CD14-positive monocyte (primary cell): ENCODE measurements around the gene CDAN1. TPM values are rescaled to one million over a fixed set of nuclear protein-coding genes. Genes with fewer than 3 reads are reported as not detected.

Source experiments
- DNase-seq, 3 donors: peaks; one replicate each; pipeline ENCODE4 v3.0.0-alpha.2; 2011 to 2022
- H2AFZ ChIP-seq: 2 replicates; pipeline ENCODE4 v1.6.0; 2012; ENCODE audit warnings: mild to moderate bottlenecking, low read depth, low read length, inconsistent platforms; ENCODE audit not compliant: insufficient read depth, poor library complexity, severe bottlenecking
- H3K27ac ChIP-seq, 2 donors: 1 replicate in 1 of 2; 2 replicates in 1 of 2; pipeline ENCODE4 v1.5.1; 2012 to 2013; ENCODE audit warnings: low read length in 2 of 2, control low read depth in 1 of 2, inconsistent platforms in 1 of 2, low read depth in 1 of 2, mild to moderate bottlenecking in 1 of 2
- H3K27me3 ChIP-seq, 2 donors: one replicate each; pipeline versions ENCODE4 v1.6.0 to v1.6.1; 2011 to 2013; ENCODE audit warnings: low read length in 2 of 2; ENCODE audit not compliant: control insufficient read depth in 2 of 2, insufficient read depth in 2 of 2
- H3K36me3 ChIP-seq, 2 donors: replicated peaks in 1 of 2; 1 replicate in 1 of 2; 2 replicates in 1 of 2; pipeline versions ENCODE4 v1.5.1 to v1.6.1; 2012 to 2013; ENCODE audit warnings: low read length in 2 of 2, control low read depth in 1 of 2, inconsistent platforms in 1 of 2, mild to moderate bottlenecking in 1 of 2; ENCODE audit not compliant: insufficient read depth in 2 of 2, control insufficient read depth in 1 of 2
- H3K4me1 ChIP-seq, 2 donors: 1 replicate in 1 of 2; 2 replicates in 1 of 2; pipeline versions ENCODE4 v1.5.1 to v1.6.1; 2012 to 2013; ENCODE audit warnings: low read length in 2 of 2, control low read depth in 1 of 2, inconsistent platforms in 1 of 2, mild to moderate bottlenecking in 1 of 2, moderate library complexity in 1 of 2; ENCODE audit not compliant: insufficient read depth in 2 of 2, control insufficient read depth in 1 of 2
- H3K4me2 ChIP-seq: replicated peaks from 2 replicates; pipeline ENCODE3; 2012; ENCODE audit warnings: low read length, moderate library complexity, mild to moderate bottlenecking; ENCODE audit not compliant: poor library complexity, severe bottlenecking; ENCODE audit errors: extremely low read depth
- H3K4me3 ChIP-seq, 3 experiments: fragments of 200-600 bp in 1 of 3; sonication (generic) in 1 of 3; replicated peaks in 1 of 3; 1 replicate in 2 of 3; 2 replicates in 1 of 3; pipeline ENCODE4 v1.5.1; 2011 to 2013; ENCODE audit warnings: low read length in 3 of 3, mild to moderate bottlenecking in 3 of 3, control low read depth in 2 of 3, low read depth in 2 of 3, inconsistent platforms in 1 of 3, moderate library complexity in 1 of 3
- H3K79me2 ChIP-seq: 2 replicates; pipeline ENCODE4 v1.6.0; 2012; ENCODE audit warnings: mild to moderate bottlenecking, control low read depth, inconsistent platforms, low read length, moderate library complexity; ENCODE audit not compliant: insufficient read depth
- H3K9ac ChIP-seq: 2 replicates; pipeline ENCODE4 v1.6.0; 2017; ENCODE audit warnings: low read length, mild to moderate bottlenecking; ENCODE audit not compliant: insufficient read depth, poor library complexity, severe bottlenecking
- H3K9me3 ChIP-seq, 2 donors: replicated peaks in 1 of 2; 1 replicate in 1 of 2; 2 replicates in 1 of 2; pipeline versions ENCODE4 v1.5.1 to v1.6.1; 2012 to 2013; ENCODE audit warnings: low read length in 2 of 2, control low read depth in 1 of 2; ENCODE audit not compliant: control insufficient read depth in 1 of 2, insufficient read depth in 1 of 2
- H4K20me1 ChIP-seq: 2 replicates; pipeline ENCODE4 v1.6.0; 2012; ENCODE audit warnings: mild to moderate bottlenecking, low read length, control low read depth, moderate library complexity; ENCODE audit not compliant: insufficient read depth
- H3K27ac Mint-ChIP-seq, 7 donors: one replicate each; pipeline ENCODE4 v1.8.0; 2020; ENCODE audit warnings: mild to moderate bottlenecking in 7 of 7, mixed read lengths in 7 of 7, moderate library complexity in 6 of 7, inconsistent platforms in 2 of 7
- H3K27me3 Mint-ChIP-seq, 3 donors: one replicate each; pipeline ENCODE4 v1.8.0; 2021 to 2022; ENCODE audit warnings: low read depth in 3 of 3, mild to moderate bottlenecking in 3 of 3, mixed read lengths in 3 of 3, moderate library complexity in 3 of 3, inconsistent platforms in 1 of 3
- H3K36me3 Mint-ChIP-seq, 2 donors: one replicate each; pipeline ENCODE4 v1.8.0; 2020; ENCODE audit warnings: mixed read lengths in 2 of 2, inconsistent platforms in 1 of 2, mild to moderate bottlenecking in 1 of 2
- H3K4me1 Mint-ChIP-seq: one replicate; pipeline ENCODE4 v1.8.0; 2020; ENCODE audit warnings: mild to moderate bottlenecking, mixed read lengths
- H3K4me3 Mint-ChIP-seq, 2 donors: one replicate each; pipeline ENCODE4 v1.8.0; 2020; ENCODE audit warnings: mild to moderate bottlenecking in 2 of 2, mixed read lengths in 2 of 2, moderate library complexity in 1 of 2
- H3K9me3 Mint-ChIP-seq, 7 donors: one replicate each; pipeline ENCODE4 v1.8.0; 2020 to 2022; ENCODE audit warnings: mixed read lengths in 7 of 7, mild to moderate bottlenecking in 6 of 7, moderate library complexity in 6 of 7, inconsistent platforms in 2 of 7
- WGBS: methylation state at CpG from one replicate; pipeline ENCODE4 v1.1.5; 2013; ENCODE audit warnings: missing lambda C conversion rate; ENCODE audit not compliant: insufficient coverage; 5-methylcytosine and 5-hydroxymethylcytosine counted together
- intact Hi-C, 2 donors: fragments of 100-400 bp; cut with micrococcal nuclease; formaldehyde crosslinking; loops; one replicate each; pipeline versions ENCODE4 v1.15.0 to v1.15.1; 2023
- polyA plus RNA-seq, 3 donors: library from polyadenylated mRNA; depleted of rRNA in 1 of 3; unstranded in 2 of 3; stranded (reverse) in 1 of 3; fragments of 300-500 nt in 2 of 3; fragments of >200 nt in 1 of 3; fragmentation: Illumina TruSeq in 2 of 3; gene quantifications; 1 replicate in 2 of 3; 2 replicates in 1 of 3; pipeline ENCODE4 v1.2.3, GENCODE V29; 2012 to 2021
- TF ChIP-seq, protein P1 (sequence below): fragments of 200-600 bp; IDR thresholded peaks from one replicate; pipeline ENCODE4 v1.8.0; 2022; ENCODE audit warnings: antibody characterized with exemption, mild to moderate bottlenecking

CDAN1 gene
- polyA plus RNA-seq, 3 donors, result 1.1 to 6.3 (median 2.2) TPM

DNA sequence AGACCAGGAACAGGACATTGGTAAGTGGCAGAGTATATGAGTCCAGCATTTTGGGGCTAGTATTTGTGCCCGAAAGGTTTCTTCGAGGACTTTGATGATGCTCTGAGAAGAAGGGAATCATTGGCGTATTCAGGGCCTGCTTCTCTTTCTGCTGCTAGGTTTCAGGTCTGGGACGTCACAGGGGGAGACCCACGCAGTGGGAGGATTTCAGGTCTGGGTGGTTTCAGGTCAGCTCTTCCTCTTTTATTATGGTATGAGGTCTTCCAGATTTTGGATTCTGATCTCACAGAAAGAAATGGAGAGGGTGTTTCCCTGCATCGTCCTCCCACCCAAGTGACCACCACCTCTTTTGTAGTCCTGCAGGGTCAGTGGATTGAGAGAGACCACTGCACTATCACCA lies 62.5 kb downstream of the CDAN1 start:
- Histone ChIP-seq H3K79me2 (no peaks in the 10 kb centered on the region), H3K9me3 (no peaks in the 10 kb centered on the region), H3K4me1 (no peaks in the 10 kb centered on the region), H3K4me2 (no peak overlapping the region), H3K9ac (no peak overlapping the region), H3K27me3 (no peaks in the 10 kb centered on the region), H3K27ac (no peak overlapping the region), H3K4me3 (no peak overlapping the region), H4K20me1 (no peaks in the 10 kb centered on the region), H3K36me3 (no peaks in the 10 kb centered on the region), H2AFZ (no peak overlapping the region)
- no peak for DNase-seq
- whole genome bisulfite sequencing, result 91% methylated on average over 5 of the region's 6 CpGs
- H3K36me3 Mint-ChIP-seq, result no peaks in the 10 kb centered on the region
- H3K27ac Mint-ChIP-seq, result no peak overlapping the region
- no peaks in the 10 kb centered on the region for H3K9me3 Mint-ChIP-seq
- peaks cover 0 to 3% (median 1%) of the 10 kb centered on the region in 3 donors for H3K27me3 Mint-ChIP-seq
- intact Hi-C loops, result no loop called here
- no peak overlapping the region for H3K4me3 Mint-ChIP-seq
- no peaks in the 10 kb centered on the region for H3K4me1 Mint-ChIP-seq
- TF ChIP-seq, protein P1, sequence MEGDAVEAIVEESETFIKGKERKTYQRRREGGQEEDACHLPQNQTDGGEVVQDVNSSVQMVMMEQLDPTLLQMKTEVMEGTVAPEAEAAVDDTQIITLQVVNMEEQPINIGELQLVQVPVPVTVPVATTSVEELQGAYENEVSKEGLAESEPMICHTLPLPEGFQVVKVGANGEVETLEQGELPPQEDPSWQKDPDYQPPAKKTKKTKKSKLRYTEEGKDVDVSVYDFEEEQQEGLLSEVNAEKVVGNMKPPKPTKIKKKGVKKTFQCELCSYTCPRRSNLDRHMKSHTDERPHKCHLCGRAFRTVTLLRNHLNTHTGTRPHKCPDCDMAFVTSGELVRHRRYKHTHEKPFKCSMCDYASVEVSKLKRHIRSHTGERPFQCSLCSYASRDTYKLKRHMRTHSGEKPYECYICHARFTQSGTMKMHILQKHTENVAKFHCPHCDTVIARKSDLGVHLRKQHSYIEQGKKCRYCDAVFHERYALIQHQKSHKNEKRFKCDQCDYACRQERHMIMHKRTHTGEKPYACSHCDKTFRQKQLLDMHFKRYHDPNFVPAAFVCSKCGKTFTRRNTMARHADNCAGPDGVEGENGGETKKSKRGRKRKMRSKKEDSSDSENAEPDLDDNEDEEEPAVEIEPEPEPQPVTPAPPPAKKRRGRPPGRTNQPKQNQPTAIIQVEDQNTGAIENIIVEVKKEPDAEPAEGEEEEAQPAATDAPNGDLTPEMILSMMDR, result no peak

Other genes with a start within 250 kb of the CDAN1 start
- 100 to 1,000 TPM in 1 of 3 donors, 10 to 100 TPM in 2; 29.0 to 121 (median 69.2) TPM for gene ZNF106, start 246.0 kb downstream of the CDAN1 start, polyA plus RNA-seq
- gene SNAP23, start 241.5 kb downstream of the CDAN1 start, polyA plus RNA-seq, result 100 to 1,000 TPM; 104 to 198 (median 187) TPM
- gene LRRC57, start 188.3 kb downstream of the CDAN1 start, polyA plus RNA-seq, result 10 to 100 TPM in 2 of 3 donors, 1 to 10 TPM in 1; 7.8 to 17.4 (median 11.2) TPM
- 10 to 100 TPM; 12.5 to 22.0 (median 15.9) TPM for gene HAUS2, start 188.3 kb downstream of the CDAN1 start, polyA plus RNA-seq
- under 1 TPM in 1 of 3 donors, not detected in 2; 0.39 TPM for gene STARD9, start 161.5 kb downstream of the CDAN1 start, polyA plus RNA-seq
- gene TTBK2, start 183.7 kb upstream of the CDAN1 start, polyA plus RNA-seq, result 1 to 10 TPM; 3.7 to 9.0 (median 5.7) TPM